GM12878 (cell line): ENCODE results near the gene BCAP29. TPM values are rescaled to one million over a fixed set of nuclear protein-coding genes. Genes with fewer than 3 reads are reported as not detected.

Experiments
- ATAC-seq: fragments of 200-7000 bp; cut with Tn5 transposase; 3 replicates; pipeline ENCODE4 v1.9.1; 2020; ENCODE audit warnings: mild to moderate bottlenecking, moderate library complexity
- BruUV-seq: library from RNA; stranded (reverse); fragments of 400-500 nt; replicated peaks from 2 replicates; lab custom pipeline; 2021; lab: Mats Ljungman, UMichigan
- CTCF ChIA-PET: fragments of 300-600 bp; sonication (Branson Sonifier 250); formaldehyde crosslinking; extraction: SDS; loops from one replicate; lab custom pipeline; 2021; ENCODE audit warnings: inconsistent platforms; lab: Yijun Ruan, JAX
- POLR2A ChIA-PET: fragments of 350-600 bp; formaldehyde crosslinking; extraction: SDS; loops from one replicate; lab custom pipeline; 2021; ENCODE audit warnings: inconsistent platforms; lab: Charles Lee
- RAD21 ChIA-PET: fragments of 300-600 bp; sonication (Branson Sonifier 250); formaldehyde crosslinking; loops from one replicate; lab custom pipeline; 2023; ENCODE audit warnings: antibody characterized with exemption; ENCODE audit not compliant: unreplicated experiment; lab: Charles Lee
- SMC1A ChIA-PET: fragments of 300-600 bp; sonication (Branson Sonifier 250); formaldehyde crosslinking; loops from one replicate; lab custom pipeline; 2023; ENCODE audit not compliant: unreplicated experiment, uncharacterized antibody; lab: Charles Lee
- DNase-seq: peaks from one replicate; pipeline ENCODE4 v3.0.0-alpha.2; 2011; ENCODE audit warnings: low read depth, low spot score
- FAIRE-seq: peaks from 3 replicates; lab custom pipeline; 2011; peaks lifted over from hg19 to GRCh38; lab: Jason Lieb, UNC
- H2AFZ ChIP-seq: 2 replicates; pipeline ENCODE4 v1.6.0; 2011; ENCODE audit warnings: low read depth, low read length, control low read depth; ENCODE audit not compliant: control insufficient read depth
- H3K27ac ChIP-seq: 2 replicates; pipeline ENCODE4 v1.5.1; 2011; ENCODE audit warnings: control low read depth; ENCODE audit not compliant: control insufficient read depth, insufficient read depth
- H3K27me3 ChIP-seq, 2 experiments: replicated peaks in 1 of 2; 2 replicates each; pipeline versions ENCODE4 v1.6.0 to v1.6.1; 2011; ENCODE audit warnings: low read length in 1 of 2; ENCODE audit not compliant: control insufficient read depth in 2 of 2, insufficient read depth in 2 of 2
- H3K36me3 ChIP-seq, 2 experiments: 2 replicates each; pipeline ENCODE4 v1.5.1; 2011; ENCODE audit warnings: low read length in 1 of 2; ENCODE audit not compliant: control insufficient read depth in 2 of 2, insufficient read depth in 2 of 2
- H3K4me1 ChIP-seq: 2 replicates; pipeline ENCODE4 v1.6.1; 2011; ENCODE audit warnings: mild to moderate bottlenecking, low read length, moderate library complexity, mixed read lengths; ENCODE audit not compliant: control insufficient read depth, insufficient read depth
- H3K4me2 ChIP-seq: 2 replicates; pipeline ENCODE4 v1.6.0; 2011; ENCODE audit warnings: control low read depth; ENCODE audit not compliant: control insufficient read depth, insufficient read depth
- H3K4me3 ChIP-seq: fragments of 200-600 bp; sonication (generic); 2 replicates; pipeline ENCODE4 v1.5.1; 2016
- H3K79me2 ChIP-seq: 2 replicates; pipeline ENCODE4 v1.6.0; 2011; ENCODE audit warnings: low read length; ENCODE audit not compliant: control insufficient read depth, insufficient read depth
- H3K9ac ChIP-seq: 2 replicates; pipeline ENCODE4 v1.8.0; 2011; ENCODE audit warnings: low read length, control low read depth, mixed read lengths; ENCODE audit not compliant: control insufficient read depth, insufficient read depth
- H3K9me3 ChIP-seq: replicated peaks from 3 replicates; pipeline ENCODE4 v1.5.1; 2011; ENCODE audit warnings: mild to moderate bottlenecking, low read length; ENCODE audit not compliant: control insufficient read depth, insufficient read depth
- H4K20me1 ChIP-seq: 2 replicates; pipeline ENCODE4 v1.6.0; 2011; ENCODE audit not compliant: control insufficient read depth, insufficient read depth
- CBX5 ChIP-seq: sonication (generic); IDR thresholded peaks from 2 replicates; pipeline ENCODE4 v1.6.1; 2016; ENCODE audit warnings: low read depth, moderate library complexity, mild to moderate bottlenecking, inconsistent platforms
- MEF2B ChIP-seq: fragments of 450-650 bp; IDR thresholded peaks from 2 replicates; pipeline ENCODE4 v1.6.1; 2018; ENCODE audit warnings: mild to moderate bottlenecking, moderate library complexity; ENCODE audit not compliant: partially characterized antibody, poor library complexity, severe bottlenecking
- PAX5 ChIP-seq: IDR thresholded peaks from 2 replicates; pipeline ENCODE4 v1.6.1; 2011; ENCODE audit warnings: low read depth, low read length, borderline replicate concordance
- SREBF2 ChIP-seq: IDR thresholded peaks from 2 replicates; pipeline ENCODE4 v1.6.1; 2012; ENCODE audit warnings: mild to moderate bottlenecking, low read length
- SRF ChIP-seq, 2 experiments: IDR thresholded peaks; 2 replicates each; pipeline ENCODE4 v1.6.1; 2011; ENCODE audit warnings: low read depth in 2 of 2, low read length in 2 of 2, mild to moderate bottlenecking in 1 of 2, moderate library complexity in 1 of 2
- TCF7 ChIP-seq: IDR thresholded peaks from 2 replicates; pipeline ENCODE4 v1.6.1; 2014; ENCODE audit warnings: antibody characterized with exemption, borderline replicate concordance
- YY1 ChIP-seq: IDR thresholded peaks from 2 replicates; pipeline ENCODE4 v1.6.1; 2011; ENCODE audit warnings: low read depth, mild to moderate bottlenecking, low read length
- ZNF384 ChIP-seq: IDR thresholded peaks from 2 replicates; pipeline ENCODE4 v1.6.1; 2012; ENCODE audit warnings: low read depth, mild to moderate bottlenecking, low read length, improper control_type of control experiment, borderline replicate concordance
- WGBS: methylation state at CpG from one replicate; pipeline ENCODE4 v1.1.6; 2016; ENCODE audit warnings: low lambda C conversion rate; ENCODE audit not compliant: insufficient replicate concordance, insufficient coverage; ENCODE audit errors: missing lambda C conversion rate; 5-methylcytosine and 5-hydroxymethylcytosine counted together
- in situ Hi-C: fragments of 300-500 bp; cut with MboI; formaldehyde crosslinking; loops from 9 replicates; pipeline ENCODE4 v1.14.3; 2018; ENCODE audit warnings: mixed read lengths
- intact Hi-C: fragments of 100-400 bp; cut with micrococcal nuclease; formaldehyde crosslinking; loops from one replicate; pipeline ENCODE4 v1.14.2; 2022; ENCODE audit not compliant: unreplicated experiment
- polyA plus RNA-seq, 11 experiments: library from polyadenylated mRNA; depleted of rRNA in 4 of 11; unstranded in 6 of 11; stranded (reverse) in 5 of 11; fragments of >200 nt; fragmentation: Nextera tagmentation in 4 of 11; fragmentation: Illumina TruSeq in 1 of 11; extraction: Ambion mirVana in 4 of 11; extraction: Trizol in 1 of 11; gene quantifications; 1 replicate in 1 of 11; 2 replicates in 10 of 11; pipeline versions ENCODE4 v1.2.1 to v1.2.3, GENCODE V29; 2011 to 2016; ENCODE audit warnings: inconsistent platforms in 2 of 11, missing spikeins in 2 of 11, low read depth in 1 of 11
- total RNA-seq, 4 experiments: library from RNA; depleted of rRNA in 3 of 4; stranded (reverse); fragments of >200 nt in 3 of 4; fragmentation: Illumina TruSeq in 1 of 4; extraction: Trizol in 1 of 4; gene quantifications; 2 replicates each; pipeline versions ENCODE4 v1.2.1 to v1.2.3, GENCODE V29; 2013 to 2021
- TF ChIP-seq, protein P1 (sequence below): fragments of 450-650 bp; IDR thresholded peaks from 2 replicates; pipeline ENCODE4 v1.6.1; 2017; ENCODE audit warnings: mild to moderate bottlenecking, low read depth, inconsistent platforms; ENCODE audit not compliant: poor library complexity, severe bottlenecking
- TF ChIP-seq, protein P2 (sequence below): fragments of 450-650 bp; IDR thresholded peaks from 2 replicates; pipeline ENCODE4 v1.6.1; 2014; ENCODE audit warnings: mild to moderate bottlenecking
- TF ChIP-seq, protein P3 (sequence below): IDR thresholded peaks from 2 replicates; pipeline ENCODE4 v1.6.1; 2012; ENCODE audit warnings: low read depth, low read length, improper control_type of control experiment

The BCAP29 gene
- total and polyA plus RNA-seq, 10 of the 15 experiments (the other 5 are each of a cell fraction or from before 2014, with no cell fraction given) = 26.5 to 58.5 (median 34.8) TPM

DNA sequence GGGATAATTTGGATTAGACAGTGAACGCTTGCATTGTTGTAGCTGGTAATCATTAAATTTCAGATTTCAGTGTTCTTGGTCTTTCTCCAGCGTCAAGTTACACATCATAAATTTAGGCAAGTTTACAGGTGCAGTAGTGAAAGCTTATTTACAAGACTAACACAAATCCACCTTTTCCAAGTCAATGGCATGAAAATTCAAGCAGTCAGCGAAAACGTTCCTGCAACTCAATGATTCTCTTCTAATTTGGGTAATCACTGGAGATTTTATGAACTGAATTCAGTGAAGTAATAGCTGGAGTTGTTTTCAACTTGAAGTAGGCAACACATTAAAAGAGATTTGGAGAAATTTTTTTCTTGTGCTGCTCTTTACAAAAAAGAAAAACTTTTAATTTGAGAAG is 17.9 kb downstream of the BCAP29 start:
- in situ Hi-C loops (no loop called here), intact Hi-C loops (no loop called here)
- Histone ChIP-seq H3K36me3 (peaks cover 0 to 2% of the 10 kb centered on the region in 2 experiments; a peak in 1 of 4 replicates), H3K27ac (no peak overlapping the region), H3K9ac (no peak overlapping the region), H3K9me3 (no peaks in the 10 kb centered on the region), H3K4me2 (no peak overlapping the region), H4K20me1 (no peaks in the 10 kb centered on the region), H2AFZ (no peak overlapping the region), H3K79me2 (no peaks in the 10 kb centered on the region), H3K4me1 (no peaks in the 10 kb centered on the region), H3K27me3 (no peaks in the 10 kb centered on the region), H3K4me3 (no peak overlapping the region)
- no peak for FAIRE-seq
- no peak for ATAC-seq
- BruUV-seq = no TSS peak
- SMC1A ChIA-PET = interaction anchor here (0.6 to 1.9 kb wide), 2 partner anchors 11 to 21 kb away, joined by 3 to 6 read pairs; no protein-coding TSS in a partner anchor
- RAD21 ChIA-PET = no interaction called here
- DNase-seq = no peak
- 97% methylated on average over 4 of the region's 4 CpGs for WGBS
- POLR2A ChIA-PET = interaction anchor here (0.6 kb wide), 1 partner anchor 67 kb away, joined by 3 read pairs; no protein-coding TSS in a partner anchor
- CTCF ChIA-PET = interaction anchor here (0.6 to 1.3 kb wide), 3 partner anchors 8 to 1000 kb away, joined by 3 to 5 read pairs (median 3); no protein-coding TSS in a partner anchor
- no peak for TF ChIP-seq MEF2B
- TF ChIP-seq ZNF384 = no peak
- TF ChIP-seq, protein P1, sequence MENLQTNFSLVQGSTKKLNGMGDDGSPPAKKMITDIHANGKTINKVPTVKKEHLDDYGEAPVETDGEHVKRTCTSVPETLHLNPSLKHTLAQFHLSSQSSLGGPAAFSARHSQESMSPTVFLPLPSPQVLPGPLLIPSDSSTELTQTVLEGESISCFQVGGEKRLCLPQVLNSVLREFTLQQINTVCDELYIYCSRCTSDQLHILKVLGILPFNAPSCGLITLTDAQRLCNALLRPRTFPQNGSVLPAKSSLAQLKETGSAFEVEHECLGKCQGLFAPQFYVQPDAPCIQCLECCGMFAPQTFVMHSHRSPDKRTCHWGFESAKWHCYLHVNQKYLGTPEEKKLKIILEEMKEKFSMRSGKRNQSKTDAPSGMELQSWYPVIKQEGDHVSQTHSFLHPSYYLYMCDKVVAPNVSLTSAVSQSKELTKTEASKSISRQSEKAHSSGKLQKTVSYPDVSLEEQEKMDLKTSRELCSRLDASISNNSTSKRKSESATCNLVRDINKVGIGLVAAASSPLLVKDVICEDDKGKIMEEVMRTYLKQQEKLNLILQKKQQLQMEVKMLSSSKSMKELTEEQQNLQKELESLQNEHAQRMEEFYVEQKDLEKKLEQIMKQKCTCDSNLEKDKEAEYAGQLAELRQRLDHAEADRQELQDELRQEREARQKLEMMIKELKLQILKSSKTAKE = no peak
- TF ChIP-seq PAX5 = no peak
- TF ChIP-seq, protein P2, sequence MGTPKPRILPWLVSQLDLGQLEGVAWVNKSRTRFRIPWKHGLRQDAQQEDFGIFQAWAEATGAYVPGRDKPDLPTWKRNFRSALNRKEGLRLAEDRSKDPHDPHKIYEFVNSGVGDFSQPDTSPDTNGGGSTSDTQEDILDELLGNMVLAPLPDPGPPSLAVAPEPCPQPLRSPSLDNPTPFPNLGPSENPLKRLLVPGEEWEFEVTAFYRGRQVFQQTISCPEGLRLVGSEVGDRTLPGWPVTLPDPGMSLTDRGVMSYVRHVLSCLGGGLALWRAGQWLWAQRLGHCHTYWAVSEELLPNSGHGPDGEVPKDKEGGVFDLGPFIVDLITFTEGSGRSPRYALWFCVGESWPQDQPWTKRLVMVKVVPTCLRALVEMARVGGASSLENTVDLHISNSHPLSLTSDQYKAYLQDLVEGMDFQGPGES = no peak
- TF ChIP-seq SREBF2 = no peak
- no peak for TF ChIP-seq YY1
- no peak for TF ChIP-seq CBX5
- TF ChIP-seq TCF7 = no peak
- no peak for TF ChIP-seq SRF (IDR thresholded peaks at IDR 0.05; ENCODE audit: low read depth in 2 of 2, low read length in 2 of 2)
- TF ChIP-seq, protein P3, sequence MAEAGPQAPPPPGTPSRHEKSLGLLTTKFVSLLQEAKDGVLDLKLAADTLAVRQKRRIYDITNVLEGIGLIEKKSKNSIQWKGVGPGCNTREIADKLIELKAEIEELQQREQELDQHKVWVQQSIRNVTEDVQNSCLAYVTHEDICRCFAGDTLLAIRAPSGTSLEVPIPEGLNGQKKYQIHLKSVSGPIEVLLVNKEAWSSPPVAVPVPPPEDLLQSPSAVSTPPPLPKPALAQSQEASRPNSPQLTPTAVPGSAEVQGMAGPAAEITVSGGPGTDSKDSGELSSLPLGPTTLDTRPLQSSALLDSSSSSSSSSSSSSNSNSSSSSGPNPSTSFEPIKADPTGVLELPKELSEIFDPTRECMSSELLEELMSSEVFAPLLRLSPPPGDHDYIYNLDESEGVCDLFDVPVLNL = no peak
- TF ChIP-seq, all 136 proteins: peak for 0
